Right atrium auricular region (tissue), 2 donors: ENCODE data around the gene COMMD4. TPM values are rescaled to one million over a fixed set of nuclear protein-coding genes. Genes with fewer than 3 reads are reported as not detected.
"Not testable (repeated sequence)": the region's sequence is repeated elsewhere in the genome, so short reads cannot be mapped to it uniquely, and the experiment has no call there.

Source experiments
- DNase-seq: peaks from one replicate; pipeline ENCODE4 v3.0.0-alpha.2; 2019; ENCODE audit warnings: low spot score
- H3K27ac ChIP-seq, 2 donors: fragments of 200-600 bp; sonication (generic); 1 replicate in 1 of 2; 2 replicates in 1 of 2; pipeline ENCODE4 v1.5.1; 2016 to 2019
- H3K27me3 ChIP-seq, 2 donors: fragments of 200-600 bp; sonication (generic); one replicate each; pipeline versions ENCODE4 v1.5.1 to v1.6.0; 2017 to 2019
- H3K36me3 ChIP-seq: fragments of 200-600 bp; sonication (generic); one replicate; pipeline ENCODE4 v1.5.1; 2016
- H3K4me1 ChIP-seq, 2 donors: fragments of 200-600 bp; sonication (generic); one replicate each; pipeline versions ENCODE4 v1.5.1 to v1.6.0; 2017 to 2019
- H3K4me3 ChIP-seq, 2 donors: fragments of 200-600 bp; sonication (generic); 1 replicate in 1 of 2; 2 replicates in 1 of 2; pipeline ENCODE4 v1.5.1; 2017 to 2019; ENCODE audit warnings: mild to moderate bottlenecking in 1 of 2, moderate library complexity in 1 of 2
- H3K9me3 ChIP-seq, 2 donors: fragments of 200-600 bp; sonication (generic); one replicate each; pipeline ENCODE4 v1.5.1; 2019
- CTCF ChIP-seq, 2 donors: fragments of 200-600 bp; sonication (generic); IDR thresholded peaks; one replicate each; pipeline ENCODE4 v1.5.1; 2019; ENCODE audit warnings: antibody characterized with exemption in 2 of 2
- total RNA-seq, 2 donors: library from RNA; depleted of rRNA; stranded (reverse); fragments of >200 nt; gene quantifications; one replicate each; pipeline ENCODE4 v1.1.0, GENCODE V29; 2016

COMMD4 gene
- total RNA-seq, 2 donors from 2014 or later, result 47.2 to 52.4 TPM

- Histone ChIP-seq H3K27ac (peak overlapping the region in 1 of 2 donors; percentile 38), H3K4me1 (peaks cover 0 to 18% of the 10 kb centered on the region in 2 donors), H3K27me3 (no peaks in the 10 kb centered on the region), H3K4me3 (peak overlapping the region; percentile 45 to 85), H3K9me3 (no peaks in the 10 kb centered on the region), H3K36me3 (no peaks in the 10 kb centered on the region)
- no peak for TF ChIP-seq CTCF (IDR thresholded peaks at IDR 0.05)
- DNase-seq, result no peak
Measured at GRCh38 chr15:75335313-75335704, 554 bp upstream of the COMMD4 start.

GRCh38 chr15:75338661-75339240 is 2.9 kb downstream of the COMMD4 start:
- DNase-seq, result no peak
- peaks cover 5% of the 10 kb centered on the region for H3K36me3 ChIP-seq
- H3K27ac ChIP-seq, result no peak overlapping the region
- H3K4me3 ChIP-seq, result no peak overlapping the region
- no peaks in the 10 kb centered on the region for H3K27me3 ChIP-seq
- H3K4me1 ChIP-seq, result peaks cover 0 to 18% of the 10 kb centered on the region in 2 donors
- no peak for TF ChIP-seq CTCF (IDR thresholded peaks at IDR 0.05)
- no peaks in the 10 kb centered on the region for H3K9me3 ChIP-seq

- H3K4me3 ChIP-seq, result no peak overlapping the region
- peaks cover 0 to 18% of the 10 kb centered on the region in 2 donors for H3K4me1 ChIP-seq
- H3K9me3 ChIP-seq, result no peaks in the 10 kb centered on the region
- no peak for DNase-seq
- peaks cover 5% of the 10 kb centered on the region for H3K36me3 ChIP-seq
- no peak for TF ChIP-seq CTCF (IDR thresholded peaks at IDR 0.05)
- H3K27me3 ChIP-seq, result no peaks in the 10 kb centered on the region
- H3K27ac ChIP-seq, result no peak overlapping the region
Measured at GRCh38 chr15:75339531-75340240, 3.8 kb downstream of the COMMD4 start.

- H3K9me3 ChIP-seq, result no peaks in the 10 kb centered on the region
- no peak overlapping the region for H3K4me3 ChIP-seq
- no peak overlapping the region for H3K27ac ChIP-seq
- DNase-seq, result no peak
- H3K4me1 ChIP-seq, result peaks cover 0 to 8% of the 10 kb centered on the region in 2 donors
- no peak for TF ChIP-seq CTCF (IDR thresholded peaks at IDR 0.05)
- peaks cover 5% of the 10 kb centered on the region for H3K36me3 ChIP-seq
- no peaks in the 10 kb centered on the region for H3K27me3 ChIP-seq
Measured at GRCh38 chr15:75342221-75342620, 6.4 kb downstream of the COMMD4 start.

GRCh38 chr15:75343953-75344352 is 8.1 kb downstream of the COMMD4 start:
- not testable (repeated sequence) for DNase-seq, H3K9me3 ChIP-seq, H3K27ac ChIP-seq, H3K36me3 ChIP-seq, H3K4me3 ChIP-seq, H3K27me3 ChIP-seq
- H3K4me1 ChIP-seq, result peaks cover 0 to 15% of the 10 kb centered on the region in 2 donors

GRCh38 chr15:75346796-75347221 is 10.9 kb downstream of the COMMD4 start, which contains the start of gene NEIL1:
NEIL1 (plus strand) TSS chr15:75347039; CDS start chr15:75348906, 1,867 bp downstream.
- Histone ChIP-seq H3K9me3 (no peaks in the 10 kb centered on the region), H3K36me3 (no peaks in the 10 kb centered on the region), H3K4me1 (peaks cover 0 to 16% of the 10 kb centered on the region in 2 donors), H3K27ac (peak within 1 kb of the TSS; percentile 63 to 78), H3K27me3 (no peaks in the 10 kb centered on the region), H3K4me3 (peak within 1 kb of the TSS; percentile 65 to 83)
- DNase-seq, result no peak
- TF ChIP-seq CTCF (IDR thresholded peaks at IDR 0.05), result no peak
